Suppressor macrophage treated with lipopolysaccharide for 1 hour (primary cell): ENCODE data around the gene PER2.

Experiments
- DNase-seq, 3 donors: peaks; one replicate each; pipeline ENCODE4 v3.0.0-alpha.2; 2020 to 2022

PER2 gene

DNA sequence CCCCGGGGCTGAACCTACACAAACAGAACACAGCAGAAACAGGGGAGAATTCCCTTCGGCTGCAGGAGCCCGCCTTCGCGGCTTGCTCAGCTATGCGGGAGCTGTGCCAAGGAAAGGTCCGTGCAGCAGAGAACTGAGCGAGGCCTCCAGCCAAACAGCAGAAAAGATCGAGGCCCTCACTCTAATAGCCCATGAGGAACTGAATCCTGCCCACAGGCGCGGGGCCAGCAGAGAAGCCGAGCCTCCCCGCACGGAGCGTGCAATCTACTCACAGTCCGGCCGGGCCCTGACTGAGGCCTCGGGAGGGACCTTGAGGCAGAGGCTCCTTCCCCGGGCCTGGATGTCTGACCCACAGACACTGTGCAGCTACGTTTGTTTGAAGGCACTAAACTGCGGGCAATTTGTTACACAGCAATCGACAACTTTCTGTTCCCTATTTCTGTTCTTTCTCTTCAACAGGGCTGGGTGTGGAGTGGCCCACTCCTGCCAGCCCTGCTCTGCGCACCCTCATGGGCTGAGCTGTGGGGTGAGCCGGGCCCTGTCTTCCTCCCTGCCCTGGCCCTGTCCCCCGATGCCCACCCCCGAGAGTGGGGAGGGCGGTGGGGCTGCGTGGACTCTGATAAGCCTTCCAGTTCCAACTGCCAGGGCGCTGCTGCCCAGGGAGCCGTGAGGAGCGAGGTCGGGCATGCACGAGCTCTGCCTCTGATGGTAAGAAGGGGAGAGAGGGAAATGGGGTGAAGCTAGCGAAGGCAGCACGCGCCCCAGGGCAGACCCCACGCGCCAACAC, 62.3 kb downstream of the PER2 start:
- no peak for DNase-seq

DNA sequence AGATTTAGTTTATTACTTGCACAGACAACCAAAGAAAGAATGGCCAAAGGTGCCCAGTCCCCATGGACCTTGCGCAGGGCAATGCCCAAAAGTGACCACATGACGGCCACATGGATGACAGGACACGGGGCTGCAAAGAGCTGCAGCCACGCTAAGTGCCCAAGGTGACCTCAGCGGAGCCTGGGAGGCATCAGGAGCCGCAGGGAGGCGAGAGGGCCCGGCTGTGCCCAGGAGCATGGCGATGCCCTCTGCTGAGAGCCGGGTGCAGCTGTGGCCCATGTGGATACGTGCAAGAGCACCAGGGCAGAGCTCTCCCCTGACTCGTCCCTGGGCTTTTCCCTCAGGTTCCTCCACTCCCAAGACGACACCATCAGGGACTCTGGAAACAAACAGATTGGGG, 63.3 kb downstream of the PER2 start:
- DNase-seq: no peak

DNA sequence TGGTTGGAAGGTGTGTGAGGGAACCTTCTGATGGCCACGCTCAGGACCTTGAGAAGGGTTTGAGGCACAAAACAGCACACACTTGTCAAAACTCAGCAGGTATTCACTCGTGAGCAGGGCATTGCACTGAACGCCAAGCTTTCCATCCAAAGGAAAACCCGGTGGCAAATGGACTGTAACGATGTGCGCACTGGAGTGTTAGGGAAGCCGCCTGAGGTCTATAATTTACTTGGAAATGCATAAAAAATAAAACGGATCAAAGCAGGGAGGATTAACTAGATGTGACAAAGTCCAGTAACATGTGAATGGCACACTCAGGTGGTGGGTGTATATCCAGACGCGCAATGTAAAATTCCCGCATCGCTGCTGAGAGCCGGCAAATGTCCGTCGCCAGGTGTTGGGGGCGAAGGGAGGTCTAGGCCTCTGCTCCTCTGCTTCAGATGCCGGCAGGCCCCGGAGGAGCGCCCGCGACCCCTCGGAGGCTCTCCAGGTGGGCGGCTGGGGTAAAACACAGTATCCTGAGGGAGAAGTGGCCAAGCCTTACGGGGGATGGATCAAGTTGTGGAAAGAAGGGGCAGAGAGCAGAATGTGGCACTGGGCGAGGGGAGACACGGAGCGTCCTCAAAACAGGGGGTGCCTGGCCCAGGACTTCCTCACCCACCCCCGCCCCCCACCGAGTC, 63.9 kb downstream of the PER2 start:
- no peak for DNase-seq

DNA sequence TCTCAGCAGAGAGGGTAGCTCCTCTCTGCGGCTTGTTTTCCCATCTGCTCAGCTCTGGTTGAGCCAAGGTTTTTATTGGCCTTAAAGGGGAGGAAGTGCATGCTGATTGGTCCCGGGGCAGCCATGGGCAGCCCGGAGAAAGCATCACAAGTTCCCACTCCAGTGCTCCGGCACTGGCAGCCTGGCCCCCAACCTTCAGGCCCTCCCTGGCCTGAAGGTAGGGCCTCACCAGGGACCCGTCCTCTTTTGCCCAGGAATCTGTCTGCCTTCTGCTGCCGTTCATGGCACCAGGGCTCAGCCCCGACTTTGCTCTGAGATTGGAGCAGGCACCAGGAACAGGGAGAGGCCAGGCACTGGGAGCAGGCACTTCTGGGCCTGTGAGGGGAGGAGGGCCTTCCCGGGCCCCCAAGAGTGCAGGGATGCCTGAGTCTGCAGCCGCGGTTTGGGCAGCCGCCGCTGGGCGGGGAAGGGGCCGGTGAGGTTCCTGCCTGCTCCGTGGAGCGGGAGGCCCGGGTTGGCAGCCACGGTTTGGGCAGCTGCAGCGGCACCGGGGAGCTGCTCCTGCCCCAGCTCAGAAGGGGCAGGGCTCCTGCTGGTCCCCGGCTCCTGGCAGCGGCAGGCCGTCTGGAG, 67.4 kb downstream of the PER2 start:
- DNase-seq: no peak

DNA sequence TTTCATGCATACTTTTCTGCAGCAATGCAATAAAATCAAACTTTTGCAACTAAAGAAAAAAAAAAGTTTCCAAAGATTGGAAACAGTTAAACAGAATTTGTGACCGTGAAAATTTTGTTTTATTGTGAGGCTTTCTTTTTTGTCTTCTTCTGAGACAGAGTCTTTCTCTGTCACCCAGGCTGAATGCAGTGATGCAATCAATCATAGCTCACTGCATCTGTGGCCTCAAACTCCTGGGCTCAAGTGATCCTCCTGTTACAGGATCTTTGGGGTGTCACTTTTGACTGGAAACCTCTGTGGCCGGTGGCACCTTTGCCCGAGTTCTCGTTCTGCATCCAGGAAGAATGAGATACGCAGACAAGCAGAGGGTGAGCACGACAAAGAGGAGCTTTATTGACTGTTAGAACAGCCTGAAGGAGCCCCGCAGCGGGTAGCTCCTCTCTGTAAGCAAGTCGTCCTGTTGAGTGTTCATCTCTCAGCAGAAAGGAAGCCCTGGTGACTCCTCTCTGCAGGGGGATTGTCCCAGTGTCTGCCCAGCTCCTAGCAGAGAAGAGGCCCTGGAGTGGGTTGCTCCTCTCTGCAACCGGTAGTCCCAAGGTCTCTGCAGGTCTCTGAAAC, 68.0 kb downstream of the PER2 start:
- no peak for DNase-seq

DNA sequence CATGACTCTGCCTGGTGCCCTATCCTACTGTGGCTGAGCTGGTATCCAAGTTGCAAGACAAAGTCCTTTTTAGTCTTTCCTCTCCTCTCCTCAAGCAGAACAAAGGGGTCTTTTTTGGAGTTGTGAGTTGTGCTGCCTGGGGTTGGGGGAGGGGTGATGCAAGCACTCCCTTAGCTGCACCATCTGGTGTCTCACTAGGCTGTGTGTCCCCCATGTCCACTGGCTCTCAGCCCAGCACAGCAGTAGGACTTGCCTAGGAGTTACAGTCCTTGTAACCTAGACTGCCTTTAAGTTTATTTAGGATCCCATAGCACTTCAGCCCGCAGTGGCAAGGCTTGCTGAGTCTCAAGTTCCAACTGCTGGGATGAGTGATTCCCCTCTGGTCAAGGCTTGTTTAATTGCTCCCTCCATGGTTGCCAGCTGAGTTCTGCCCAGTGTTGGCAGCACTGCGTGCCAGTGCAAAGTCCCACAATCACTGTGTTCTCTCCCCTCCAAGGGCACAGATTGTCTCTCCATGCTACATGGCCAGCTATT, 71.7 kb downstream of the PER2 start:
- no peak for DNase-seq

DNA sequence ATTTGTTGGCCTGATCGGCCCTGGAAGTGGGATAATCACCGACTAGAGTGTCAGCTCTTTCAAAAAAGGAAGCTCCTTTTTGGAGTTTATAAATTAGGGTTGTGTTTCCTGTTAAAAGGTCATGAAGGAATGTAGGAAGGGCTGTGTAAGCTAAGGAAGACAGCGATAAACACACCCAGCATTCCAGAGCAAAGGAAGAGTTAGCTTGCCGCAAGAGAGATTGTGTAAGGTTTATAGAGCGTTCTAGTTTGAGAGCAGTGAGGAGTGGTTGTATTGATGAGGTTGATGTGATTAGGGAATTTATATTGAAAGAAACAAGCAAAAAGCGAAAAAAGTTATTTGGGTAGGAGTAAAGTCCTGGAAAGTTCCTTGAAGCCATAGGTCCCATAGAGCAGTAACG, 81.4 kb downstream of the PER2 start:
- DNase-seq: no peak

DNA sequence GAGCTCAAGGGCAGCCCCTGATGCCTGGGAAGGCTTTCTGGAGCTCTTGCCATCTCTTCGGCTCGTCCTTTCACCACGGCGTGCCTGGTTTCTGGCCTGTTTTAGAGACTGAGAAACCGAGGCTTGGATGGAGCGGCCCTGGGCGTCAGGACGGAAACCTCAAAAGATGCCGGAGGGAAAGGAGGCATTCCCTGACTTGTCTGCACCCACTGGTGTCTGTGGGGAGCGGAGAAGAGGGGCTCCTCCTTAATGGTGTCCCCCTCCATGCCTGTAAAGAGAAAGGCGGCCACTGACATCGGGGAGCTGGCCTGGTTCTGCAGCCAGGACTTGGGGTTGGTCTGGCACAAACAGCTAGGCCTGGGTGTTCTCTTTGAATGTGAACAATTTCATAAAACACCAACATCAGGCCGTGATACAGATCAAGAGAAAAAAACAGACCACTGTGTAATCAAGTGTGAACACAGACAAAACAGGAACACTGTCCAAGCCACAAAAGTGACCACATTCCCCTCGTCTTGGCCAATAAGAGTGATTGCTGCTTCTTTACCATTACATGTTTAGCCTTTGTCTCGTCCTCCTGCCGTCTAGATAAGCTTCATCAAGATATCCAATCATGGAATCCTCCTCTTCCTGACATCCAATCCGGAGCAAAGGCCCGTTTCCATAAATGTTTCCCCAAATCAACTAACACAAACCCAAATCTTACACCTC, 84.3 kb downstream of the PER2 start:
- peak in 1 of 3 donors; percentile 7 for DNase-seq

DNA sequence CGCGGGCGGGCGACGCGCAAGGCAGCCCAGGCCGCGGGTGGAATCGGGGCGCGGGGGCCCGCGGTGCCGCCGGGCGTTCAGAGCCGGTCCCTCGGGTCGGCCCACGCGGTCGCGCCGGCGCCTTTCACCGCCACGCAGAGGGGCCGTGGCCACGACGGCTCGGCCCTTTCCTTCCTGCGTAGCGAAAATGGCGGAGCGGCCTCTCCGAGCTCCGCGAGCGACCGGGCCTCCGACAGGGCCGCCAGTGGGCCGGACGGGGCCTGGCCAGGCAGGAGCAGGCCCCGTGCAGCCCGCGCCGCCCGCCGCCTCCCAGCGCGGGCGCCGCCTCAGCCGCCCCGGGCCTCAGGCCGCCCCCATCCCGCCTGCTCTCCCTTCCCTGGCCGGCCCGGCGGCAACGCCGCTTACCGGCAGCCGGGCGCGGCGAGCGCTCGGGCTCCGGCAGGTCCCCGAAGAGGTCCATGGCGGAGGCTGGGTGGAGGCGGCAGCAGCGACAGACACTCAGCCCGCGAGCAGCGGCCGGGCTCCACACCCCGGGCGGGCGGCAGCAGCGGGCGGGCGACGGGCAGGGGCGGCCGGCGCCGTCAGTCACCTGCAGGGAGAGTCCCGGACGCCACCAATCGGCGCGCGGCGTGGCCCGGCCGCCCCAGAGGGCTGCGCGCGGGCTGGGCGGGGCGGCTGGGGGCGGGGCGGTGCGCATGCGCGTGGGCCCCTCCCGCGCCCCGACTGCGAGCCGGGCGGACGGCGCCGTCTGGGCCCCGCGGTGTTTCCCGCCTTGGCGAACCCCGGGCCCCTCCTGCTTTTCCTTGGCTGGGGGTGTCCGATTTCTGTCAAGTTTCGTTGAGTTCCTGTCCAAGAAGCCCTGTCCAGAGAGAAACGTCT, 85.1 kb downstream of the PER2 start, which contains the start of gene ILKAP:
ILKAP (minus strand) TSS at position 602 of the 879 bp plus-strand sequence; CDS start at position 460, 142 bp downstream.
- DNase-seq: peak; percentile 93 to 98 (median 96)

DNA sequence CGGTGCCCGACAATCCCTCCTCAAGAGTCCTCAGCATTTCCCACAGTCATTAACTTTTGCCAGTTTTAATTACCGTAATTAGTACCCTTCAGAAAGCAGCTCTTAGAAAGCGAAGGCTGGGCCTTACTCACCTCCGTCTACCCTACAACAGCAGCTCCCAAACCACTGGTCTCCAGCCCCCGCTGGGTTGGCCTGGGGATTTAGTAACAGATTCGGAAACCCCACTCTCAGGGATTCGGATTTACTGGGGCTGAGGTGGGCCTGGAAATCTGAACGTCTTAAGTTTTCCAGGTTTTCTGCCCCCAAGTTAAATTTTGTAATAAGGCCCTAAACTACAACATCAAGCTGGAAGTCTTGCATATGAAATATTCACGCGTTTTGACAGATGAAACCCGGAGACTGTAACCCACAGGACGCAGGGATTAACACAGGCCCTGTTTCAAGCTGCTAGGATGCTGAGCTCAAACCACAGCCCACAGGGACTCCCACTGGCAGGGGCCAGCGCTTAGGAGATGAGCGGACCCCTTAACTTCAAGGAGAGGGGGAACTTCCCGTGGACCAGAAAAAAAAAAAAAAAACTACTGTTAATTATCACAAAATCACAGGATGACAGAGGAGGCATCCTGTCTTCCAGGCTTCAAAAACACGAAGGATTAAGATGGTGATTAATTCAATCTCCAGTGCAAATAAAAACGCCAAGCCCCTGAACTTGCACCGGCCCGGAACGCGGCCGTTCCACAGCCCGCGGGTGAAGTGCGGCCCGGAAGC, 85.9 kb downstream of the PER2 start:
- DNase-seq: peak in 2 of 3 donors; percentile 22 to 26
